SK-N-SH (cell line): ENCODE measurements around the gene TFG. TPM values are rescaled to one million over a fixed set of nuclear protein-coding genes. Genes with fewer than 3 reads are reported as not detected.
A peak's percentile ranks its signal among the peaks of the same experiment; 100 is the strongest.

ENCODE experiments used
- CTCF ChIA-PET: fragments of 300-600, 350-600 bp; formaldehyde crosslinking; extraction: SDS; loops from one replicate; lab custom pipeline; 2021; lab: Yijun Ruan, JAX
- POLR2A ChIA-PET: fragments of 350-600 bp; sonication (Branson Sonifier 250); formaldehyde crosslinking; extraction: SDS; loops from one replicate; lab custom pipeline; 2020; ENCODE audit warnings: antibody characterized with exemption, inconsistent platforms; lab: Yijun Ruan, JAX
- DNase-seq: peaks from one replicate; pipeline ENCODE4 v3.0.0; 2012
- H2AFZ ChIP-seq: fragments of 200-600 bp; sonication (generic); 2 replicates; pipeline ENCODE4 v1.8.1; 2016; ENCODE audit warnings: antibody characterized with exemption, mild to moderate bottlenecking, low read depth
- H3F3A ChIP-seq: fragments of 200-600 bp; sonication (generic); replicated peaks from 2 replicates; pipeline ENCODE3; 2016; ENCODE audit warnings: antibody characterized with exemption, mild to moderate bottlenecking; ENCODE audit not compliant: insufficient read depth
- H3K27ac ChIP-seq, 2 experiments: fragments of 200-500 bp in 1 of 2; fragments of 200-600 bp in 1 of 2; sonication (Bioruptor generic) in 1 of 2; sonication (generic), shearing (Covaris generic) in 1 of 2; 2 replicates each; pipeline versions ENCODE4 v1.5.1 to v1.6.1; 2014 to 2016; ENCODE audit warnings: low read depth in 2 of 2, inconsistent platforms in 1 of 2, low read length in 1 of 2, mild to moderate bottlenecking in 1 of 2, mixed read lengths in 1 of 2
- H3K27me3 ChIP-seq: fragments of 200-600 bp; sonication (generic), shearing (Covaris generic); 2 replicates; pipeline ENCODE4 v1.6.1; 2016; ENCODE audit warnings: mixed run types; ENCODE audit not compliant: insufficient read depth
- H3K36me3 ChIP-seq, 2 experiments: fragments of 200-500 bp in 1 of 2; fragments of 200-600 bp in 1 of 2; sonication (Bioruptor generic) in 1 of 2; sonication (generic) in 1 of 2; replicated peaks in 1 of 2; 2 replicates each; pipeline versions ENCODE3 to v1.5.1; 2014 to 2016; ENCODE audit warnings: low read length in 1 of 2, mild to moderate bottlenecking in 1 of 2; ENCODE audit not compliant: insufficient read depth in 2 of 2, control insufficient read depth in 1 of 2
- H3K4me1 ChIP-seq, 2 experiments: fragments of 200-500 bp in 1 of 2; fragments of 200-600 bp in 1 of 2; sonication (Bioruptor generic) in 1 of 2; sonication (generic), shearing (Covaris generic) in 1 of 2; 2 replicates each; pipeline versions ENCODE4 v1.5.1 to v1.6.1; 2014 to 2016; ENCODE audit warnings: low read depth in 1 of 2, low read length in 1 of 2, mixed run types in 1 of 2; ENCODE audit not compliant: insufficient read depth in 2 of 2, control insufficient read depth in 1 of 2
- H3K4me2 ChIP-seq: fragments of 200-600 bp; sonication (generic), shearing (Covaris generic); 2 replicates; pipeline ENCODE4 v1.6.1; 2017; ENCODE audit warnings: mixed run types
- H3K4me3 ChIP-seq, 2 experiments: fragments of 200-500 bp in 1 of 2; fragments of 200-600 bp in 1 of 2; sonication (Bioruptor generic) in 1 of 2; sonication (generic), shearing (Covaris generic) in 1 of 2; 2 replicates each; pipeline versions ENCODE4 v1.5.1 to v1.8.1; 2014 to 2016; ENCODE audit warnings: low read depth in 2 of 2, inconsistent platforms in 1 of 2, low read length in 1 of 2, mild to moderate bottlenecking in 1 of 2, mixed read lengths in 1 of 2, moderate library complexity in 1 of 2
- H3K79me2 ChIP-seq: fragments of 200-600 bp; sonication (generic); 2 replicates; pipeline ENCODE4 v1.8.1; 2017; ENCODE audit warnings: mild to moderate bottlenecking; ENCODE audit not compliant: insufficient read depth
- H3K9ac ChIP-seq: fragments of 200-600 bp; sonication (generic); 2 replicates; pipeline ENCODE4 v1.6.1; 2017; ENCODE audit warnings: mixed run types
- H3K9me2 ChIP-seq: fragments of 200-600 bp; sonication (generic); 2 replicates; pipeline ENCODE4 v1.6.1; 2017; ENCODE audit warnings: mixed run types
- H3K9me3 ChIP-seq: fragments of 200-600 bp; sonication (generic); 2 replicates; pipeline ENCODE4 v1.6.1; 2017; ENCODE audit warnings: mixed run types, mild to moderate bottlenecking, moderate library complexity
- H4K20me1 ChIP-seq: fragments of 200-600 bp; sonication (generic); 2 replicates; pipeline ENCODE4 v1.6.1; 2017; ENCODE audit warnings: mild to moderate bottlenecking, mixed run types; ENCODE audit not compliant: insufficient read depth
- CHD2 ChIP-seq: fragments of 150-350 bp; IDR thresholded peaks from 2 replicates; pipeline ENCODE4 v1.6.1; 2018; ENCODE audit warnings: low read length; ENCODE audit not compliant: partially characterized antibody
- FOSL2 ChIP-seq: IDR thresholded peaks from 2 replicates; pipeline ENCODE4 v1.4.0; 2012; ENCODE audit warnings: low read depth, mild to moderate bottlenecking, moderate library complexity, borderline replicate concordance
- JUND ChIP-seq: IDR thresholded peaks from 2 replicates; pipeline ENCODE4 v1.4.0; 2012
- MAX ChIP-seq: IDR thresholded peaks from 2 replicates; pipeline ENCODE4 v1.4.0; 2012; ENCODE audit warnings: low read depth
- RCOR1 ChIP-seq: fragments of 150-350 bp; IDR thresholded peaks from 2 replicates; pipeline ENCODE4 v1.6.1; 2017; ENCODE audit warnings: antibody characterized with exemption, low read length
- WGBS: methylation state at CpG from one replicate; pipeline ENCODE4 v1.1.6; 2017; ENCODE audit warnings: low lambda C conversion rate; 5-methylcytosine and 5-hydroxymethylcytosine counted together
- polyA plus RNA-seq, 3 experiments: library from polyadenylated mRNA; depleted of rRNA; stranded (reverse); fragments of >200 nt; gene quantifications; 2 replicates each; pipeline ENCODE4 v1.2.3, GENCODE V29; 2012
- TF ChIP-seq, protein P1 (sequence below): IDR thresholded peaks from 2 replicates; pipeline ENCODE4; 2012
- TF ChIP-seq, protein P2 (sequence below): fragments of 200-600 bp; sonication (generic); IDR thresholded peaks from 2 replicates; pipeline ENCODE4 v1.6.1; 2017; ENCODE audit warnings: antibody characterized with exemption, mild to moderate bottlenecking, moderate library complexity
- TF ChIP-seq, protein P3 (sequence below): fragments of 150-350 bp; IDR thresholded peaks from 2 replicates; pipeline ENCODE4 v1.6.1; 2017; ENCODE audit warnings: antibody characterized with exemption, low read length, low read depth, borderline replicate concordance

Gene TFG
- polyA plus RNA-seq, 1 of the 3 experiments (the other 2 are of a cell fraction): 83.1 TPM

DNA sequence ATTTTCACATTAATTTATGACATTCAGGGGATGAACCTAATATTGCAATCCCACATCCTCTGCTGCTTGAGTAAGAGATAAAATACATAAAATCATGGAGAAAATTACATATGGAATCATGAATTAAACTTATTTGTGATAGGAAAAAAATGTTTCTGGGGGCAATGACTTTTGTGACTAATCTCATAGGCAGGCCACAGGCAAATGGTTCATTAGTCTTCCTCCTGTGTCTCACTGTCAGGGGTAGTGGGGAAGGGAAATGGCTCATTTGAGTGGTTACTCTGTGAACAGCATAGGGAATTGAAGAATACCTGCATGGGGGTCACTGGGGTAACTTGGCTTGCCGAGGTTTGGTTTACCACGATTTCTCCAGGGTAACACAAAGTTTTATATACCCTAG lies 72.0 kb downstream of the TFG start:
- WGBS: 65% methylated on average over 2 of the region's 2 CpGs
- TF ChIP-seq, protein P1, sequence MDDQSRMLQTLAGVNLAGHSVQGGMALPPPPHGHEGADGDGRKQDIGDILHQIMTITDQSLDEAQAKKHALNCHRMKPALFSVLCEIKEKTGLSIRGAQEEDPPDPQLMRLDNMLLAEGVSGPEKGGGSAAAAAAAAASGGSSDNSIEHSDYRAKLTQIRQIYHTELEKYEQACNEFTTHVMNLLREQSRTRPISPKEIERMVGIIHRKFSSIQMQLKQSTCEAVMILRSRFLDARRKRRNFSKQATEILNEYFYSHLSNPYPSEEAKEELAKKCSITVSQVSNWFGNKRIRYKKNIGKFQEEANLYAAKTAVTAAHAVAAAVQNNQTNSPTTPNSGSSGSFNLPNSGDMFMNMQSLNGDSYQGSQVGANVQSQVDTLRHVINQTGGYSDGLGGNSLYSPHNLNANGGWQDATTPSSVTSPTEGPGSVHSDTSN: peak; percentile 24; the same call in 1 of the 2 replicates
- no peak for TF ChIP-seq MAX
- no peak for TF ChIP-seq JUND
- TF ChIP-seq CHD2: no peak
- TF ChIP-seq FOSL2: peak; percentile 16; the same call in 1 of the 2 replicates
- H3K36me3 ChIP-seq: peaks cover 0 to 3% of the 10 kb centered on the region in 2 experiments
- H3K9me2 ChIP-seq: no peaks in the 10 kb centered on the region
- H3K4me1 ChIP-seq: peaks cover 0 to 5% of the 10 kb centered on the region in 2 experiments; a peak in 1 of 4 replicates
- ChIA-PET CTCF (interaction anchor here (0.8 kb wide), 1 partner anchor 67 kb away, joined by 3 read pairs; no protein-coding TSS in a partner anchor), POLR2A (no interaction called here)
- H3K9me3 ChIP-seq: no peaks in the 10 kb centered on the region; the same call in 1 of the 2 replicates
- no peak overlapping the region for H3K4me3 ChIP-seq
- H3K79me2 ChIP-seq: no peaks in the 10 kb centered on the region
- H3K9ac ChIP-seq: no peak overlapping the region
- no peaks in the 10 kb centered on the region for H3K27me3 ChIP-seq
- no peak overlapping the region for H3K4me2 ChIP-seq
- no peak for DNase-seq
- H2AFZ ChIP-seq: no peak overlapping the region
- no peak overlapping the region for H3K27ac ChIP-seq
- no peaks in the 10 kb centered on the region for H3F3A ChIP-seq
- no peaks in the 10 kb centered on the region for H4K20me1 ChIP-seq

GRCh38 chr3:100782348-100782747 lies 73.1 kb downstream of the TFG start:
- H3K4me1 ChIP-seq: peaks cover 0 to 5% of the 10 kb centered on the region in 2 experiments; a peak in 1 of 4 replicates
- no peak overlapping the region for H2AFZ ChIP-seq
- 83% methylated on average over 2 of the region's 2 CpGs for WGBS
- ChIA-PET CTCF (interaction anchor here (1.3 kb wide), 1 partner anchor 12 kb away, joined by 3 read pairs; no protein-coding TSS in a partner anchor), POLR2A (no interaction called here)
- H3K9me2 ChIP-seq: no peaks in the 10 kb centered on the region
- no peak overlapping the region for H3K4me3 ChIP-seq
- DNase-seq: no peak
- TF ChIP-seq, protein P1: no peak
- no peak for TF ChIP-seq FOSL2
- no peak for TF ChIP-seq RCOR1
- TF ChIP-seq, protein P2, sequence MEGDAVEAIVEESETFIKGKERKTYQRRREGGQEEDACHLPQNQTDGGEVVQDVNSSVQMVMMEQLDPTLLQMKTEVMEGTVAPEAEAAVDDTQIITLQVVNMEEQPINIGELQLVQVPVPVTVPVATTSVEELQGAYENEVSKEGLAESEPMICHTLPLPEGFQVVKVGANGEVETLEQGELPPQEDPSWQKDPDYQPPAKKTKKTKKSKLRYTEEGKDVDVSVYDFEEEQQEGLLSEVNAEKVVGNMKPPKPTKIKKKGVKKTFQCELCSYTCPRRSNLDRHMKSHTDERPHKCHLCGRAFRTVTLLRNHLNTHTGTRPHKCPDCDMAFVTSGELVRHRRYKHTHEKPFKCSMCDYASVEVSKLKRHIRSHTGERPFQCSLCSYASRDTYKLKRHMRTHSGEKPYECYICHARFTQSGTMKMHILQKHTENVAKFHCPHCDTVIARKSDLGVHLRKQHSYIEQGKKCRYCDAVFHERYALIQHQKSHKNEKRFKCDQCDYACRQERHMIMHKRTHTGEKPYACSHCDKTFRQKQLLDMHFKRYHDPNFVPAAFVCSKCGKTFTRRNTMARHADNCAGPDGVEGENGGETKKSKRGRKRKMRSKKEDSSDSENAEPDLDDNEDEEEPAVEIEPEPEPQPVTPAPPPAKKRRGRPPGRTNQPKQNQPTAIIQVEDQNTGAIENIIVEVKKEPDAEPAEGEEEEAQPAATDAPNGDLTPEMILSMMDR: no peak
- TF ChIP-seq, protein P3, sequence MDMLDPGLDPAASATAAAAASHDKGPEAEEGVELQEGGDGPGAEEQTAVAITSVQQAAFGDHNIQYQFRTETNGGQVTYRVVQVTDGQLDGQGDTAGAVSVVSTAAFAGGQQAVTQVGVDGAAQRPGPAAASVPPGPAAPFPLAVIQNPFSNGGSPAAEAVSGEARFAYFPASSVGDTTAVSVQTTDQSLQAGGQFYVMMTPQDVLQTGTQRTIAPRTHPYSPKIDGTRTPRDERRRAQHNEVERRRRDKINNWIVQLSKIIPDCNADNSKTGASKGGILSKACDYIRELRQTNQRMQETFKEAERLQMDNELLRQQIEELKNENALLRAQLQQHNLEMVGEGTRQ: no peak
- peaks cover 0 to 7% of the 10 kb centered on the region in 2 experiments for H3K36me3 ChIP-seq
- no peaks in the 10 kb centered on the region for H3K79me2 ChIP-seq
- no peak overlapping the region for H3K27ac ChIP-seq
- H3F3A ChIP-seq: no peaks in the 10 kb centered on the region
- H3K27me3 ChIP-seq: no peaks in the 10 kb centered on the region
- H3K9me3 ChIP-seq: no peaks in the 10 kb centered on the region; the same call in 1 of the 2 replicates
- no peaks in the 10 kb centered on the region for H4K20me1 ChIP-seq
- no peak overlapping the region for H3K4me2 ChIP-seq
- no peak overlapping the region for H3K9ac ChIP-seq
